Sigmoid colon (tissue), 4 donors: Measurements from ENCODE around the gene TMEM267.

Source experiments
- CTCF ChIP-seq, 4 experiments: fragments of 450-650 bp in 3 of 4; fragments of 200-600 bp in 1 of 4; IDR thresholded peaks; one replicate each; pipeline ENCODE4 v1.5.1; 2016 to 2019; ENCODE audit warnings: antibody characterized with exemption in 4 of 4, mild to moderate bottlenecking in 3 of 4, moderate library complexity in 2 of 4
- POLR2A ChIP-seq, 2 donors: fragments of 450-650 bp; IDR thresholded peaks; one replicate each; pipeline ENCODE4 v1.6.1; 2016; ENCODE audit warnings: antibody characterized with exemption in 2 of 2, mild to moderate bottlenecking in 2 of 2, moderate library complexity in 2 of 2
- POLR2AphosphoS5 ChIP-seq, 4 donors: sonication (generic); formaldehyde crosslinking; IDR thresholded peaks; one replicate each; pipeline ENCODE4 v1.6.1; 2017; ENCODE audit warnings: antibody characterized with exemption in 4 of 4

DNA sequence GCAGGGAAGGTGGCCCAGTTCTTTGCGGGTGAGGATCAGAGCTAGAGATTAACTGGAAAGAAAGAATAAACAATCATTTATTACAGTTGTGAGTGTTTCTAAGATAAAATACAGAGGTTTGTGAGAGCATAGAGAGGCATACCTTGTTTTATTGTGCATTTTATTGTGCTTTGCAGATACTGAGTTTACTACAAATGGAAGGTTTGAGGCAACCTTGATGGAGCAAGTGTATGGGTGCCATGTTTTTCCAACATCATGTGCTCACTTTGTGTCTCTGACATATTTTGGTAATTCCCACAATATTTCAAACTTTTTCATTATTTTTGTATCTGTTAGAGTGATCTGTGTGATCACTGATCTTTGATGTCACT, 32.0 kb upstream of the TMEM267 start:
- no peak for TF ChIP-seq CTCF (IDR thresholded peaks at IDR 0.05)
- no peak for TF ChIP-seq POLR2AphosphoS5 (IDR thresholded peaks at IDR 0.05)
- TF ChIP-seq POLR2A (IDR thresholded peaks at IDR 0.05) = no peak
